SU-DHL-6 (cell line): ENCODE measurements around the gene WNT9A.

Experiments used
- CTCF ChIP-seq: fragments of 200-600 bp; sonication (generic); IDR thresholded peaks from one replicate; pipeline ENCODE4 v1.5.1; 2017; ENCODE audit warnings: antibody characterized with exemption, mild to moderate bottlenecking, low read length, moderate library complexity; ENCODE audit not compliant: insufficient read depth, poor library complexity, severe bottlenecking
- EZH2phosphoT487 ChIP-seq: fragments of 200-600 bp; sonication (generic), shearing (Covaris generic); conservative IDR thresholded peaks from 2 replicates; pipeline ENCODE4 v1.6.1; 2018; ENCODE audit warnings: mild to moderate bottlenecking, antibody characterized with exemption, low read length, moderate library complexity, mixed read lengths

GRCh38 chr1:227897704-227898438 is 49.9 kb downstream of the WNT9A start:
- TF ChIP-seq CTCF (no peak), EZH2phosphoT487 (no peak)
